H4 (cell line): ENCODE measurements around the gene PER1. TPM values are rescaled to one million over a fixed set of nuclear protein-coding genes. Genes with fewer than 3 reads are reported as not detected.

ENCODE experiments used
- DNase-seq: peaks from one replicate; pipeline ENCODE4 v3.0.0-alpha.2; 2015; ENCODE audit warnings: low spot score
- total RNA-seq: library from RNA; depleted of rRNA; stranded (reverse); fragments of >200 nt; shearing (Covaris generic); gene quantifications from 2 replicates; pipeline ENCODE4 v1.2.3, GENCODE V29; 2014; rRNA removed

PER1 gene
- total RNA-seq, 1 experiment from 2014 or later, result 4.6 TPM

DNA sequence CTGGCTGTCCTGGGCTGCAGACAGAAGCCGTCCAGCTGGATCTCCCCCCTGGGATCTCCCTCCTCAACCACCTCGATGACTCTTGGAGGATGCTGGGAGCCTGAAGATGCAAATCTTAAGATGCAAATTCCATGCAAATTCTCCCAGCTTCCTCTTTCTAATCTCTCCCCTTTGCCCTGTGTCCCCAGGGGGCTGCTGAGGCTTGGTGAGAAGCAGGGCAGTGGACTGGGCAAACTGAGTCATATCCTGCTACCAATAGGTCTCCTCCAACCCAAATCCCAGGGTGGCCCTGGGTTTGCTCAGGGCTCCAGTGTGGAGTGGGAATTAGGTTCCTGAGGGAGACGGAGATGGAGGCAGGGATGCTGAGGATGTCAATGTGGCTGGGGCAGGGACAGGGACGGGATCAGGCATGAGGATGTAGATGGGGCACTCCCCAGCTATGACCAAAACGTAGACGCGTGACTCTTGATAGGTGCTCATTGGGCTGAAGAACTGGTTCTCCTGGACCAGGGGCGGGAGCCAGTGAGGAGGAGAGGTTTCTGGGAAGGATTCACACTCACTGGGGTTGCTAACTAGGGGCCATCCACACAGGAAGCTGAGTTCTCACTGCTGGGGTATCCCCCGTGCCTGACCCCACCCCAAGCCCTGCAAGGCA, 61.0 kb downstream of the PER1 start:
- no peak for DNase-seq

Other genes starting within 250 kb of the PER1 start
- gene RNF227, start 236.1 kb downstream of the PER1 start, total RNA-seq, result 1.1 and 3.6 TPM in 2 replicates
- gene KCNAB3, start 222.5 kb downstream of the PER1 start, total RNA-seq, result 0.21 TPM in 1 of 2 replicates, not detected in the other
- 22.8 and 33.4 TPM in 2 replicates for gene TRAPPC1, start 220.5 kb downstream of the PER1 start, total RNA-seq
- gene CNTROB, start 220.2 kb downstream of the PER1 start, total RNA-seq, result 6.2 and 9.1 TPM in 2 replicates
- not detected in 2 replicates for gene GUCY2D, start 149.8 kb downstream of the PER1 start, total RNA-seq
- not detected in 2 replicates for gene ALOX15B, start 113.3 kb downstream of the PER1 start, total RNA-seq
- gene ALOX12B, start 64.7 kb downstream of the PER1 start, total RNA-seq, result not detected in 2 replicates
- not detected in 2 replicates for gene ALOXE3, start 33.9 kb downstream of the PER1 start, total RNA-seq
- 0.14 TPM in 1 of 2 replicates, not detected in the other for gene HES7, start 28.3 kb downstream of the PER1 start, total RNA-seq
- 0.64 TPM in 2 replicates for gene VAMP2, start 10.5 kb upstream of the PER1 start, total RNA-seq
- 1.7 and 13.3 TPM in 2 replicates for gene TMEM107, start 24.0 kb upstream of the PER1 start, total RNA-seq
- 0.62 and 0.68 TPM in 2 replicates for gene BORCS6, start 37.8 kb upstream of the PER1 start, total RNA-seq
- 33.4 and 50.5 TPM in 2 replicates for gene AURKB, start 58.2 kb upstream of the PER1 start, total RNA-seq
- 3.0 and 3.3 TPM in 2 replicates for gene CTC1, start 95.7 kb upstream of the PER1 start, total RNA-seq
- gene PFAS, start 96.9 kb upstream of the PER1 start, total RNA-seq, result 13.5 and 18.4 TPM in 2 replicates
- gene RANGRF, start 136.3 kb upstream of the PER1 start, total RNA-seq, result 5.3 and 5.6 TPM in 2 replicates
- gene SLC25A35, start 143.0 kb upstream of the PER1 start, total RNA-seq, result 0.81 TPM in 1 of 2 replicates, not detected in the other
- not detected in 2 replicates for gene ARHGEF15, start 157.8 kb upstream of the PER1 start, total RNA-seq
- not detected in 2 replicates for gene ODF4, start 187.4 kb upstream of the PER1 start, total RNA-seq
- gene RPL26, start 230.8 kb upstream of the PER1 start, total RNA-seq, result 2,934 and 3,123 TPM in 2 replicates
- not detected in 2 replicates for gene RNF222, start 245.4 kb upstream of the PER1 start, total RNA-seq